Activated CD4-positive, alpha-beta T cell treated with anti-CD3 and anti-CD28 coated beads for 1 hour (primary cell): ENCODE data around the gene SP6.

Experiments
- DNase-seq: peaks from one replicate; pipeline ENCODE4 v3.0.0-alpha.2; 2020

SP6 gene

GRCh38 chr17:47850692-47851573, at the start of gene SP6:
Gene SP6, minus strand, starts transcription at chr17:47851163. Its CDS starts 2,734 bp downstream, at chr17:47848429.
- peak; percentile 54 for DNase-seq

- no peak for DNase-seq
Observed at GRCh38 chr17:47899643-47900042, 48.7 kb upstream of the SP6 start.

GRCh38 chr17:47898241-47898640, 47.3 kb upstream of the SP6 start:
- DNase-seq: no peak

- no peak for DNase-seq
Observed at GRCh38 chr17:47897561-47897960, 46.6 kb upstream of the SP6 start.

- no peak for DNase-seq
Observed at GRCh38 chr17:47896672-47897490, 45.9 kb upstream of the SP6 start.

GRCh38 chr17:47895856-47896671, 45.1 kb upstream of the SP6 start, which contains the start of gene SP2:
Gene SP2, plus strand, starts transcription at chr17:47896236. Its CDS starts 51 bp downstream, at chr17:47896287.
- DNase-seq: peak; percentile 99

GRCh38 chr17:47895347-47895855, 44.4 kb upstream of the SP6 start:
- peak; percentile 10 for DNase-seq

GRCh38 chr17:47894498-47895346, 43.8 kb upstream of the SP6 start:
- no peak for DNase-seq

- DNase-seq: no peak
Observed at GRCh38 chr17:47891545-47892088, 40.7 kb upstream of the SP6 start.

GRCh38 chr17:47889734-47890529, 39.0 kb upstream of the SP6 start:
- DNase-seq: peak; percentile 87

GRCh38 chr17:47888293-47888692, 37.3 kb upstream of the SP6 start:
- no peak for DNase-seq

- DNase-seq: no peak
Observed at GRCh38 chr17:47884905-47885730, 34.2 kb upstream of the SP6 start.

GRCh38 chr17:47884427-47884740, 33.4 kb upstream of the SP6 start:
- no peak for DNase-seq

- DNase-seq: no peak
Observed at GRCh38 chr17:47883589-47884426, 32.8 kb upstream of the SP6 start.

GRCh38 chr17:47882695-47883588, 32.0 kb upstream of the SP6 start:
- no peak for DNase-seq

- DNase-seq: no peak
Observed at GRCh38 chr17:47882247-47882646, 31.3 kb upstream of the SP6 start.

- no peak for DNase-seq
Observed at GRCh38 chr17:47879776-47880454, 29.0 kb upstream of the SP6 start.
